Measurements from ENCODE around the gene LRRC1. TPM values are rescaled to one million over a fixed set of nuclear protein-coding genes. Genes with fewer than 3 reads are reported as not detected.

The LRRC1 gene
- polyA plus RNA-seq, 4 donors = 27.0 to 34.5 (median 28.4) TPM

- no peak for DNase-seq (ENCODE audit: low read depth in 4 of 4, low spot score in 3 of 4)
These were observed 45.2 kb downstream of the LRRC1 start for GRCh38 chr6:53840027-53840426.

GRCh38 chr6:53845280-53846195, 50.7 kb downstream of the LRRC1 start:
- no peak for DNase-seq (ENCODE audit: low read depth in 4 of 4, low spot score in 3 of 4)

GRCh38 chr6:53846250-53846649, 51.4 kb downstream of the LRRC1 start:
- no peak for DNase-seq (ENCODE audit: low read depth in 4 of 4, low spot score in 3 of 4)

GRCh38 chr6:53847796-53848314, 53.0 kb downstream of the LRRC1 start:
- no peak for DNase-seq (ENCODE audit: low read depth in 4 of 4, low spot score in 3 of 4)

- DNase-seq (ENCODE audit: low read depth in 4 of 4, low spot score in 3 of 4) = no peak
These were observed 55.7 kb downstream of the LRRC1 start for GRCh38 chr6:53850527-53850926.

GRCh38 chr6:53851561-53851960, 56.8 kb downstream of the LRRC1 start:
- no peak for DNase-seq (ENCODE audit: low read depth in 4 of 4, low spot score in 3 of 4)

- DNase-seq (ENCODE audit: low read depth in 4 of 4, low spot score in 3 of 4) = no peak
These were observed 58.0 kb downstream of the LRRC1 start for GRCh38 chr6:53852805-53853204.

GRCh38 chr6:53854843-53855567, 60.2 kb downstream of the LRRC1 start:
- no peak for DNase-seq (ENCODE audit: low read depth in 4 of 4, low spot score in 3 of 4)

- no peak for DNase-seq (ENCODE audit: low read depth in 4 of 4, low spot score in 3 of 4)
These were observed 61.1 kb downstream of the LRRC1 start for GRCh38 chr6:53855940-53856339.

- DNase-seq (ENCODE audit: low read depth in 4 of 4, low spot score in 3 of 4) = no peak
These were observed 62.7 kb downstream of the LRRC1 start for GRCh38 chr6:53857318-53858094.

GRCh38 chr6:53858196-53858595, 63.4 kb downstream of the LRRC1 start:
- no peak for DNase-seq (ENCODE audit: low read depth in 4 of 4, low spot score in 3 of 4)

GRCh38 chr6:53858913-53859312, 64.1 kb downstream of the LRRC1 start:
- DNase-seq (ENCODE audit: low read depth in 4 of 4, low spot score in 3 of 4) = no peak

- DNase-seq (ENCODE audit: low read depth in 4 of 4, low spot score in 3 of 4) = no peak
These were observed 65.7 kb downstream of the LRRC1 start for GRCh38 chr6:53860511-53860910.

- DNase-seq (ENCODE audit: low read depth in 4 of 4, low spot score in 3 of 4) = no peak
These were observed 66.7 kb downstream of the LRRC1 start for GRCh38 chr6:53861518-53861917.

GRCh38 chr6:53862662-53863462, 68.1 kb downstream of the LRRC1 start:
- DNase-seq (ENCODE audit: low read depth in 4 of 4, low spot score in 3 of 4) = no peak

GRCh38 chr6:53864781-53865180, 70.0 kb downstream of the LRRC1 start:
- DNase-seq (ENCODE audit: low read depth in 4 of 4, low spot score in 3 of 4) = no peak

GRCh38 chr6:53866226-53866625, 71.4 kb downstream of the LRRC1 start:
- no peak for DNase-seq (ENCODE audit: low read depth in 4 of 4, low spot score in 3 of 4)

GRCh38 chr6:53868626-53869025, 73.8 kb downstream of the LRRC1 start:
- no peak for DNase-seq (ENCODE audit: low read depth in 4 of 4, low spot score in 3 of 4)

- no peak for DNase-seq (ENCODE audit: low read depth in 4 of 4, low spot score in 3 of 4)
These were observed 75.2 kb downstream of the LRRC1 start for GRCh38 chr6:53869964-53870363.

GRCh38 chr6:53873922-53874321, 79.1 kb downstream of the LRRC1 start:
- DNase-seq (ENCODE audit: low read depth in 4 of 4, low spot score in 3 of 4) = no peak
